HL-60/S4 treated with phorbol 12-myristate 13-acetate at 8.2 ng/mL for 4 days and 3 days (cell line): ENCODE results near the gene TRAPPC3L.

Experiments
- in situ Hi-C: fragments of 300-500 bp; cut with MboI; formaldehyde crosslinking; loops from 2 replicates; pipeline ENCODE4 v1.15.0; 2022; ENCODE audit warnings: low sequenced_read_pairs

TRAPPC3L gene

DNA sequence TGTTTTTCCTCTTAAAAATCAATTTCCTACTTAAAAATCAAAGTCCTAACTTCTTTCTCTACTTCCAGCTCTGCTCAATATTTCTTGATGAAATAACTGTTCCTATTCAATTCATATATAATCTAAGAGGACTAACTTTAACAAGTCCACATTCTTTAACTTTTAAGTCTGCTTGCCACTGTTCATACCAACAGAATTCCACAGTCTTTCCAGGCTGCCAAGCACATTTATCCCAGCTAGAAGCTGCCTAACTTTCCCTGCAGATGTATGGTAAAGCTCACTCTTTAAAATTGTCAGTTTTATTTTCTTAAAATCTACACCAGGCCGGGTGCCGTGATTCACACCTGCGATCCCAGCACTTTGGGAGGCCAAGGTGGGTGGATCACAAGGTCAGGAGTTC, 72.8 kb downstream of the TRAPPC3L start:
- in situ Hi-C loops, result no loop called here

DNA sequence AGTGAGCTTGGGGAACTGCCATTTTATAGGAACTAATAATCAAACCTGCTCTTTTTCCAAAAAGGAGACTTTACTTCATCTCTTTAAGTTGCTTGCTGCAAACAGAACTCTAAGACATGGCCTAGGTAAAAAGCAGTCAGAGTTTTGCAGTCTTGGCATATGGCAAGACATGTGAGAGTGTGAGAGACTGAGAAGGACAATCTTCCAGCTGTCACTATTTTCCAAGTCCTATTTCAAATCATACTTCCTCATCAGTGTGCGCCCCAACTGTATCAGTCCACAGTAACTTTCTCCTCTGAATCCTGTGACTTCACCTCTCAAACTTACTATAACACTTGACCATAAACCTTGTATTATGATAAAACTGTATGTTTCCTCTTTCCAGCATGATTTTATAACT, 74.0 kb downstream of the TRAPPC3L start:
- in situ Hi-C loops, result no loop called here

DNA sequence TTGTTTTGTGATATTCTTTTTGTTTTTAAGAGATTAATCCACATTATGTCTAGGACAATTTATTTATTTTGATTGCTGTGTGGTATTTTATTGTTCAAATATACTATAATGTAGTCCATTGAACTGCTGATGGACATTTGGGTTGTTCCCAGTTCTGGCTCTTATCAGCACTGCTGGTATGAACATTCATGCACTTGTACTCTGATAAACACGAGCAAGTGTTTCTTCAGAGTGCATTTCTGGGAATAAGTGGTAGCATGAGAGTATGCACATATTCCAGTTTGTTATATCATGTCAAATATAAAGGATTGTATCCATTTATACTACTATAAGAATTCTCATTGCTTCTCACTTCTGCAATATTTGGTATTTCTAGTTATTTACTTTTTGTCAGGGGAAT, 77.2 kb downstream of the TRAPPC3L start:
- in situ Hi-C loops, result no loop called here

GRCh38 chr6:116467514-116467913, 78.0 kb downstream of the TRAPPC3L start:
- in situ Hi-C loops, result no loop called here

DNA sequence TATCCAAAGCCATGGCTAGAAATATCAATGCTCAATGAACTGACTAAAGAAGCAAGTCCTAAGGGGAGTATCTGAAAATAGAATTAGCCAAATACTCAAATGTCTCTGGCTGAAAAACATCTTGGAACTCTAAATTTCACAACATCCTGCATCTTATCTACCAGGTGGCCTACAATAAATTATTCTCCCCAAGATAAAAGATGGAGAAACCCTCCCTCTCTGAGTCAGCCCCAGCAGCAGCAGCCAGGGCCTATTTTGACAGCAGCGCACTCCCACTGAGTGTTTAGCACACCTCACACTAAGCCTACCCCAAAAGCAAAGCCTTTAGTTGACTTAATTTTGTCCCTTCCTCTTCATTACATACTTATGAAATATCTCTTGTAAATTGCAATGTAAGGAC, 78.4 kb downstream of the TRAPPC3L start:
- in situ Hi-C loops, result no loop called here

DNA sequence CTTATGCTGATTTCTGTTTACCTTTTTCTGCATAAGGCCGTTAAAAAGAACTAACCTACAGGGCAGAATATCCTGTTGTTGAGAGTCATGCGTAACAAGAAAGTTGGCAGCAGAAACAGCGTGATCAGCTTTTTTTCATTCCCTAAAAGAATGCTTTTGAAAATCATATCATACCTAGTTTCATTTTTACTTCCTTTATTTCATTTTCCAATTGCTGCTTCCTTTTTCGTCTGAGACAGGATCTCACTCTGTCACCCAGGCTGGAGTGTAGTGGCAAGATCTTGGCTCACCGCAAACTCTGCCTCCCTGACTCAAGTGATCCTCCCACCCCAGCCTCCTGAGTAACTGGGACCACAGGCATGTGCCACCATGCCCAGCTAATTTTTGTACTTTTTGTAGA, 80.2 kb downstream of the TRAPPC3L start:
- in situ Hi-C loops, result no loop called here

GRCh38 chr6:116463301-116463700, 82.2 kb downstream of the TRAPPC3L start:
- in situ Hi-C loops, result no loop called here

- in situ Hi-C loops, result no loop called here
These were observed 83.3 kb downstream of the TRAPPC3L start for GRCh38 chr6:116461932-116462885.

GRCh38 chr6:116461331-116461931, 84.1 kb downstream of the TRAPPC3L start, which contains the start of gene CALHM6:
Gene CALHM6, plus strand, starts transcription at chr6:116461375. Its CDS starts 555 bp downstream, at chr6:116461930.
- in situ Hi-C loops, result no loop called here

- in situ Hi-C loops, result no loop called here
These were observed 85.6 kb downstream of the TRAPPC3L start for GRCh38 chr6:116459927-116460326.

DNA sequence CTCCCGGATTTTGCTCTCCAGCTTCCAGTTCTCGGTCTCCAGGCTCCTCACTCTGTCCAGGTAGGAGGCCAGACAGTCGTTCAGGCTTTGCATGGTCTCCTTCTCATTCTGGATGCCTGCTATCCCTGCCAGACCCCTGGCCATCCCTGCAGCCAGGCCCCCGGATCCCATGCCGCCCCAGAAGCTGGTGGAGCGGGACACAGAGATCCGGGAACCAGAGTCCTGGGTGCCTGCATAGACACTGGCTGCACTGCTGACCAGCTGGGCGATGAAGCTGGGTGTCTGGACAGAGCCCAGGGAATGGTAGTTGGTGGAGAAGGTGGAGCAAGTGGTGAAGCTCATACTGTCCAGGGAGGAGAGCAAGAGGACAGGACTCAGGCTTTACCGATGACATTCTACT, 87.2 kb downstream of the TRAPPC3L start:
- in situ Hi-C loops, result no loop called here

DNA sequence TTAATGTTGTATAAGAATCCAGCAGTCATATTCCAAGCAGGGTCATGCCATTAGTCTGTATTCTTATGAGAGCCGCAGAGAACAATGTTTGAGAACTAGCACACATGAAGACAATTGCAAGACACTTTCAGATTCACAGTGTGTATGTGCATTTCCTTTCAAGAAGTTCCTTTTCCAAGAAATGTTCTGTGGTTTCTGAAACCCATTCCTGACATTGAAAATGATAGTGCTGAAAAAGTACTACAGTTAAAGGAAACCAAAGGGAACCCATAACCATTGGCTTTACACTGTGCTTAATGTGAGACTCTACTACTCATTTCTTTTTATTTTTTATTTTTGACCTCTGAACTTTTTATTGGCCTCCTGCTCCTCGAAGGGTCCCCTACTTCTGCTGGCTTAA, 88.6 kb downstream of the TRAPPC3L start:
- in situ Hi-C loops, result no loop called here

DNA sequence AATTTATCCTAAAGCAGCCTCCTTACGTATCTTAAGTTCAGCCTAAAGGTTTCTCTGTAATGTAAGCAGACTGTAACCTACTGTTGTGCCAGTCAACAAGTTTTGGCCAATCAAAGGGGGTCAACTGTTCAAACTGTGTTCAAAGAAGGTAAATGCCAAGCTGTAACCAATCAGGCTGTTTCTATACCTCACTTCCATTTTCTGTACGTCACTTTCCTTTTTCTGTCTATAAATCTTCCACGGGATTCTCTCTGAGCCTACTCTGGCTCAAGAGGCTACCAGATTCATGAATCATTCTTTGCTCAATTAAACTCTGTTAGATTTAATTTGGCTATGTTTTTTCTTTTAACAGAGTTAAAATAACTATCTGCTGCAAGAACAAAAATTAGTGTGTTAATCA, 89.4 kb downstream of the TRAPPC3L start:
- in situ Hi-C loops, result no loop called here

- in situ Hi-C loops, result no loop called here
These were observed 93.0 kb downstream of the TRAPPC3L start for GRCh38 chr6:116452531-116452930.

DNA sequence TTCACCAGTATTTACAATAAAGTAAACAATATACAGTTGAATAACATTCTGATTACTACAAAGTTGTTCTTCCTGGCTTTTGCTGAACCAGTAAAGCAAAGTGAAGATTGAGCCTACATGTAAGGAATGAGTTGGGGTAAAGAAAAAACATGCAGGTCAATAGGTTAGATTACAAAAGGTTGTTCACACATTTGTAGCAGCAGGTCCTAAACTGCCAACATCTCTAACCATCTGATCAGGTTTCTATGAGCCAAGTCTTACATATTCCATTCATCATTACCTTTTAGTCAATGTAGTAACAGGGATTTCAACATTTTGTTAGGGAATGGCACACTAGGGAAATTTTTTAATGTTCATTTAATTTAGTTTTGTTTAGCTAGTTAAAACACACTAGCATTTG, 93.6 kb downstream of the TRAPPC3L start:
- in situ Hi-C loops, result no loop called here

DNA sequence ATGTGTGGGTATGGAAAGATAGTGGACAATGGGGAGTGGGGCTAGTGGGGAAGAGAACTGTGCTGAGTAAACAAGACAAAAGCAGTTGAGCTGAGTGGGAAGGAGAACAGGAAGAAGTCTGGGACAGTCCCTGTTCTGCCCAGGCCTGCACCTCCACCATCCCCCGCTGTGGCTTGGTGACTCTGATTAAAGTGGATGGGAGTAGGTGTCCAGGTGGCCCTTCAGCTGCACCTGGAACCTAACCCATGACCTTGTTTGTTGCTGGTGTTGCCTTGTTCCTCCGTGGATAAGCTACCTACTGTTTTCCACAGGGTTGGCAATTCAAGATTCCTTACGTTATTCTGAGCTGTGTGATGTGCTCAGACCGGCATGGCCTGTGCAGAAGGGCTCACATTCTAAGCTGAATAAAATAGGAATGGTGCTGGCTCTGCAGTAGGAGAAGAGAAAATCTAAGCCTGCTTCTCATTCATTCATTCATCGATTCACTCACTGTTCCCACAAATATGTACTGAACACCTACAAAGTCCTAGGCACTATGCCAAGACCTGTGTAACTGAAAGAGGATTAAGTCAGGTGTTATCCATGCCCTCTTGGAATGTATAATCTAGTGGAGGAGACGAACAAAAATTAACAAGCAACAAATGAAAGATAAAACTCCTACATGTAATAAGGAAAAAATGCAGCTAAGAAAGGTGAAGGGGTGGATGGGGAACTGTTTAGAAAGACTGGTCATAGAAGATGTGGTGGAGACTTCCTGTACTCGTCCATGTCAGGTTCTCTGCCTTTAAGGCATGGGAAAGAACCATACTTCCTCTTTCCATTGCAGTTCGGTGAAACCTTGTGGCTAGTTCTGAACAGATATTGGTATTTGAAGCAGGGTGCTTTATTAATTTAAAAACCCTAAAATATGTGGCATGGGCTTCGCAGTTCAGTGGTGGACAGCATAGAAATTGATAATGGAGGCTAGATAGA, 94.4 kb downstream of the TRAPPC3L start:
- in situ Hi-C loops, result no loop called here

DNA sequence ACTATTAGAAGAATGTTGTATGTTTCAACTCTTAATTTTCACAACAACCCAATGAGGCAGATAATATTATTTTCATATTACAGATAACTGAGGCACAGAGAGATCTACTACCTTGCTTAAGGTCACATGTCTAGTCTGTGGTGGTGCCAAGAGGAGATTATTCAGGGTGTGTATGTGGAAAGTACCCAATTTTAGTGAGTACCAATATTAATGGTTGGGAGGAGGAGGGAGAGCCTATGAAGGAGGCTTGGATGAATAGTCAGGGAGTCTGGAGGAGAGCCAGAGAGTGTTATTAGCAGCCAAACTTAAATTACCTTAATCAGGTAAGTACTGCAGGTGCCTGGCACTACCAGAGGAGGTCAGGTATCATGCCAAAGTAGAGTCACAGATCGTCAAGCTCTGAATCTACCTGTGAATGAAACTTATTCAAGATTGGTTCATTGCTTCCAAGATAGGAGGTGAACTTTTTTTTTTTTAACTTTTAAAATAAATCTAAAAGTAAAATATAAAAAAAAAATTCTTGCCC, 95.2 kb downstream of the TRAPPC3L start:
- in situ Hi-C loops, result no loop called here

DNA sequence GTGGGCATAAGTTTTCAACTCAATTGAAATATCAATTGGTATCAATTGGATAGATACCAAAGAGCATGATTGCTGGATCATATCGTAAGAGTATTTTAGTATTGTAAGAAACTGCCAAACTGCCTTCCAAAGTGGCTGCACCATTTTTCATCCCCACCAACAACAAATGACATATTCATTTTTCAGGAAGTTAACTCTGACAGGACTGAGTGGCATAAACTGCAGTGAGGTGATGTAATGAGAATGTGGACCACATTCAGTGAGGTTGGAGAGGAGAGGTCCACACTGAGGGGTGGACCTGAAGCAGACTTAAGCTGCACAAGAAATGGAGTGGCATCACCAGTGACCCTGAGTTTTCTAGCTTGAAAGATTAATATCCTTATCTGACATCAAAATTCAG, 95.9 kb downstream of the TRAPPC3L start:
- in situ Hi-C loops, result no loop called here

DNA sequence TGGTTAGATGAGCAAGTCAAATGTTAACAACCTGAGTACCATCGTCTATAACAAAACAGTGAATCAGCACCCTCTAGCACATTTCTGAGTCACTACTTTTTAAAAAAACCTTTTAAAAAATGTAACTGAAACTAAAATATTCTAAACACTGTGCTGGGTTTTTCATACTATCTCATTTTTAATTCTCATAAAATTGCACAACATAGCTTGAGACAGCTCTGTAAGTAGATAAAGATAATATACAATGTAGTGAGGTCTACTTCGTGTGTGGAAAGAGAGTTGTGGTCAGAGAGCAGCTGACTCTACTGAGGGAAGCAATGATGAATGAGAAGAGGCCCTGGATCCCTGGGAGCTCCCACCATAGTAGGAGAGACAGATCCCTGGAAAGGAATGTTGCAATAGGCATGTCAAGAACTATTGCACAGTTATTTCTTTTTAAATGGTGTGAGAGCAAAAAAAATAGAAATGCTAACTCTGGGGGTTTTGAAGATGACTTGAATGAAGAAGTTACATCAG, 97.9 kb downstream of the TRAPPC3L start:
- in situ Hi-C loops, result no loop called here

- in situ Hi-C loops, result no loop called here
These were observed 98.4 kb downstream of the TRAPPC3L start for GRCh38 chr6:116447052-116447451.

GRCh38 chr6:116446399-116446798, 99.1 kb downstream of the TRAPPC3L start:
- in situ Hi-C loops, result no loop called here
